ENCODE data around the gene PLPPR3. TPM values are rescaled to one million over a fixed set of nuclear protein-coding genes. Genes with fewer than 3 reads are reported as not detected.

PLPPR3 gene
- total RNA-seq, 2 donors from 2014 or later: 0.27 to 20.3 TPM

DNA sequence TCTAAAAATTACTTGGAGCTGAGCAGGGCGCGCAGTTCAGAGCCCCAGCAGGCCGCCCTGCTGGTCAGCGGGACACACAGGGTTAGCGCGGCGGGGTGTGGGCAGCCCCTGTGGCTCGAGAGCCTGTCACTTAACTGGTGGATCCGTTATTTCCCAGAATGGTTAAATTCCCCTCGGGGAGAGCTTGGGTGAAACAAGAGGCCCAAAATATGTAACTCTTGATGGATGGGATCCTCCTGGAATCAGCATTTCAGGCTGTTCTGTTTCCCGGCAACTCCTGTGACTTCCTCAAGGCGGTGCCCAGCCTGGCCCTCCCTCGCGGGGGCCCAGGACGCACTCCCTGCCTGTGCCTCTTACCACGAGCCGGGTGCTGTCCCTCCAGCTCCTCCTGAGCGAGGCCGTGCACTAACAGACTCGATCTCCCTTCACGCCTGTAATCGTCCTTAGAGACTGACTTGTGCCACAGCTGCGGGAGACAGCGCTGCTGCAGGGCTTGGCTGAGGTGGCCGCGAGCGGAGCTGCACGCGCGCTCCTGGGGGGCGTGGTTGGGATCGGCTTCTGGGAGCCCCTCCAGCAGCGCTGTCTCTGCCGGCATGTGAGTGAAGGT, 14.8 kb downstream of the PLPPR3 start:
- Histone ChIP-seq H3K9me3 (no peaks in the 10 kb centered on the region), H3K4me3 (no peak overlapping the region), H3K4me1 (replicated peaks) (peaks cover 13% of the 10 kb centered on the region), H3K27ac (no peak overlapping the region), H3K36me3 (peaks cover 49 to 68% of the 10 kb centered on the region in 2 donors), H3K27me3 (replicated peaks; ENCODE audit: insufficient read depth) (no peaks in the 10 kb centered on the region)
- 79% methylated on average over 27 of the region's 34 CpGs for WGBS
- TF ChIP-seq, protein P1, sequence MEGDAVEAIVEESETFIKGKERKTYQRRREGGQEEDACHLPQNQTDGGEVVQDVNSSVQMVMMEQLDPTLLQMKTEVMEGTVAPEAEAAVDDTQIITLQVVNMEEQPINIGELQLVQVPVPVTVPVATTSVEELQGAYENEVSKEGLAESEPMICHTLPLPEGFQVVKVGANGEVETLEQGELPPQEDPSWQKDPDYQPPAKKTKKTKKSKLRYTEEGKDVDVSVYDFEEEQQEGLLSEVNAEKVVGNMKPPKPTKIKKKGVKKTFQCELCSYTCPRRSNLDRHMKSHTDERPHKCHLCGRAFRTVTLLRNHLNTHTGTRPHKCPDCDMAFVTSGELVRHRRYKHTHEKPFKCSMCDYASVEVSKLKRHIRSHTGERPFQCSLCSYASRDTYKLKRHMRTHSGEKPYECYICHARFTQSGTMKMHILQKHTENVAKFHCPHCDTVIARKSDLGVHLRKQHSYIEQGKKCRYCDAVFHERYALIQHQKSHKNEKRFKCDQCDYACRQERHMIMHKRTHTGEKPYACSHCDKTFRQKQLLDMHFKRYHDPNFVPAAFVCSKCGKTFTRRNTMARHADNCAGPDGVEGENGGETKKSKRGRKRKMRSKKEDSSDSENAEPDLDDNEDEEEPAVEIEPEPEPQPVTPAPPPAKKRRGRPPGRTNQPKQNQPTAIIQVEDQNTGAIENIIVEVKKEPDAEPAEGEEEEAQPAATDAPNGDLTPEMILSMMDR (IDR thresholded peaks at IDR 0.05): no peak
- TF ChIP-seq POLR2AphosphoS5 (IDR thresholded peaks at IDR 0.05): no peak
- no peak for TF ChIP-seq POLR2A (IDR thresholded peaks at IDR 0.05)
- no peak for DNase-seq (ENCODE audit: low spot score)
- intact Hi-C loops (cut with DNase I): no loop called here

DNA sequence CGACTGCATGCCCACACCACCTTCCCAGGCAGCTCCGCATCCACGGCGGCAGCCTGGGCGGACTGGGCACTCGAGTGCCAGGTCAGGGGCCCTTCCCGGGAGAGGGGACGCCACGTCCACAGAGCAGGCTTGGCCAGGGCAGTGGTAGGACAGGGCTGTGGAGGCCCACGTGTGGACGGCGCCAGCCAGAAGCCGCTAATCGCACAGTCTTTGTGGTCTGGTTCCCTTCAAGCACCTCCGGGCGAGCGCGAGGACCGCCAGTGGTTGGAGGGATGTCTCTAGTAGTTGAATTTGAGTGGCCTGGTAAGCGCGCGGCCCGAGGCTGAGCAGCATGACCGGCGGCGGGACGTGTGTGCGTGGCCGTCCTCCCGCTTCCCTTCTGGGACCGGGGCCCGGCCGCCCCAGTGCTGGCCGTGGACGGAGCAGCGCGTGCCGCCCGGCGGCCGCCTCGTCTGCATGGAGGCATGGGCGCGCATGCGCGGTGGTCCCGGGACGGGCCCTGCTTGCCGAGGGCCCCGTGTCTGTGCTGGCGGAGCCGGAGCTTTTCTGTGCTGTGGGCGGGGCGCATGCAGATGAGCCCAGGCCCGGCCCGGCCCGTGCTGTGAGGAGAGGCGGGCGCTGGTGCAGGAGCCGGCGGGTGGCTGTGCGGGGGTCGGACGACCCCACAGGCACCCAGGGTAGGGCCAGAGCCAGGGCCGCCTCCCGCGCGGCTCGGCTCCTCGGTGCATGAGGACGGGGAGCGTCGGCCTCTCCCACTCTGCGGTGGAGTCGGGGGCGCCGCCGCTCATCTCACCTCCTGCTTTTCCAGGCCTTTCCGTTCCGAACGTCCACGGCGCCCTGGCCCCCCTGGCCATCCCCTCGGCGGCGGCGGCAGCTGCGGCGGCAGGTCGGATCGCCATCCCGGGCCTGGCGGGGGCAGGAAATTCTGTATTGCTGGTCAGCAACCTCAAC, 15.9 kb downstream of the PLPPR3 start:
- no peak for DNase-seq (ENCODE audit: low spot score)
- no peaks in the 10 kb centered on the region for H3K27me3 ChIP-seq (replicated peaks; ENCODE audit: insufficient read depth)
- H3K4me1 ChIP-seq (replicated peaks): peaks cover 23% of the 10 kb centered on the region
- no peaks in the 10 kb centered on the region for H3K9me3 ChIP-seq
- intact Hi-C loops (cut with DNase I): no loop called here
- TF ChIP-seq POLR2A (IDR thresholded peaks at IDR 0.05) (no peak), POLR2AphosphoS5 (IDR thresholded peaks at IDR 0.05) (no peak)
- TF ChIP-seq, protein P1 (IDR thresholded peaks at IDR 0.05): no peak
- H3K4me3 ChIP-seq: no peak overlapping the region
- no peak overlapping the region for H3K27ac ChIP-seq
- 93% methylated on average over 87 of the region's 93 CpGs for WGBS
- H3K36me3 ChIP-seq: peaks cover 47 to 61% of the 10 kb centered on the region in 2 donors

DNA sequence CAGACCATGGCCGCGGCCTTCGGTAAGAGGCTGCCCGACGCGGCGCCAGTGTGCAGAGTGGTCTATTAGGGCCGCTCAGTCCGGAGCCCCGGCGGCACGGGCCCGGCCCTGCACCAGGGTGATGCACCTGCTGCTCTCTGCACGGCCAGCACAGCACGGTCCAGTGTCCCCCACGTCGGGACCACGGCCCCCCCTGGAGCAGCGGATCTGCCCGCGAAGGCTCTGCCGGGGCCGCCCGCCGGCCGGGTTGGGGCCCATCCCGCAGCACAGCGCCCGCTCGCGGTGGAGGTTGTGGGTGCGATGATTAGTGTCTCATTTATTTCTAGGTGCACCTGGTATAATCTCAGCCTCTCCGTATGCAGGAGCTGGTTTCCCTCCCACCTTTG, 16.6 kb downstream of the PLPPR3 start:
- TF ChIP-seq, protein P1 (IDR thresholded peaks at IDR 0.05): peak in 2 of 4 experiments; percentile 37 to 41
- no peak for TF ChIP-seq POLR2A (IDR thresholded peaks at IDR 0.05)
- no peaks in the 10 kb centered on the region for H3K27me3 ChIP-seq (replicated peaks; ENCODE audit: insufficient read depth)
- no peaks in the 10 kb centered on the region for H3K9me3 ChIP-seq
- no peak overlapping the region for H3K27ac ChIP-seq
- H3K4me1 ChIP-seq (replicated peaks): peaks cover 31% of the 10 kb centered on the region
- H3K4me3 ChIP-seq: no peak overlapping the region
- WGBS: 65% methylated on average over 26 of the region's 33 CpGs
- H3K36me3 ChIP-seq: peaks cover 41 to 53% of the 10 kb centered on the region in 2 donors
- DNase-seq (ENCODE audit: low spot score): no peak
- intact Hi-C loops (cut with DNase I): no loop called here

DNA sequence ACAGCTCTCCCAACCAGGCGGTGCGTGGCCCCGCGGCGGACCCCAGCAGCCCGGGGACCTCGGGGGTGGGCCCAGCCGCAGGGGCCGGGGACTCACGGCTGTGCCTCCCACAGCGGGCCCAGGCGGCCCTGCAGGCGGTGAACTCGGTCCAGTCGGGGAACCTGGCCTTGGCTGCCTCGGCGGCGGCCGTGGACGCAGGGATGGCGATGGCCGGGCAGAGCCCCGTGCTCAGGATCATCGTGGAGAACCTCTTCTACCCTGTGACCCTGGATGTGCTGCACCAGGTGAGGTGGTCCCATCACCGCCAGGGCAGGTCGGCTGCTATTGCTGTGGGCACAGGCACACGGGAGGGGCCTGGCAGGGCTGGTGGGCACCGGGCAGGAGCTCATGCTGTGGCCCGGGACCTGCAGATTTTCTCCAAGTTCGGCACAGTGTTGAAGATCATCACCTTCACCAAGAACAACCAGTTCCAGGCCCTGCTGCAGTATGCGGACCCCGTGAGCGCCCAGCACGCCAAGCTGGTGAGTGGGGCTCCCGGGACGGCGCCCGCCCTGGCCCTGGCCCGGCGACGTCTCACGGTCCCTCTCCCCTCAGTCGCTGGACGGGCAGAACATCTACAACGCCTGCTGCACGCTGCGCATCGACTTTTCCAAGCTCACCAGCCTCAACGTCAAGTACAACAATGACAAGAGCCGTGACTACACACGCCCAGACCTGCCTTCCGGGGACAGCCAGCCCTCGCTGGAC, 17.2 kb downstream of the PLPPR3 start:
- Histone ChIP-seq H3K27me3 (replicated peaks; ENCODE audit: insufficient read depth) (no peaks in the 10 kb centered on the region), H3K4me3 (no peak overlapping the region), H3K27ac (no peak overlapping the region), H3K36me3 (peaks cover 41 to 50% of the 10 kb centered on the region in 2 donors), H3K9me3 (no peaks in the 10 kb centered on the region), H3K4me1 (replicated peaks) (peaks cover 36% of the 10 kb centered on the region)
- TF ChIP-seq POLR2A (IDR thresholded peaks at IDR 0.05) (no peak), POLR2AphosphoS5 (IDR thresholded peaks at IDR 0.05) (no peak)
- TF ChIP-seq, protein P1 (IDR thresholded peaks at IDR 0.05): no peak
- no peak for DNase-seq (ENCODE audit: low spot score)
- intact Hi-C loops (cut with DNase I): loop anchor here (5.0 kb wide), 1 partner anchor 53 kb away; the partner anchor contains the start of gene CFD
- WGBS: 84% methylated on average over 53 of the region's 53 CpGs
